ENCODE measurements around the gene CNRIP1. TPM values are rescaled to one million over a fixed set of nuclear protein-coding genes. Genes with fewer than 3 reads are reported as not detected.

Gene CNRIP1
- total RNA-seq, 1 experiment from 2014 or later: not detected

GRCh38 chr2:68303033-68303901, 16.5 kb downstream of the CNRIP1 start (continued):
- TF ChIP-seq REST (IDR thresholded peaks at IDR 0.05; ENCODE audit: low read depth): no peak
- TF ChIP-seq ZFX (IDR thresholded peaks at IDR 0.05): no peak
- TF ChIP-seq ZNF274 (IDR thresholded peaks at IDR 0.05; ENCODE audit: low read depth, low read length): no peak
- no peak for TF ChIP-seq TCF7L2 (IDR thresholded peaks at IDR 0.05; ENCODE audit: borderline replicate concordance, extremely low read depth, insufficient read depth, insufficient read length)

GRCh38 chr2:68302281-68302875, 17.4 kb downstream of the CNRIP1 start:
- Histone ChIP-seq H3K79me2 (ENCODE audit: insufficient read depth, low read length) (no peaks in the 10 kb centered on the region), H3K27me3 (ENCODE audit: insufficient read depth, low read length) (no peaks in the 10 kb centered on the region), H3K4me1 (ENCODE audit: control insufficient read depth in 1 of 2, insufficient read depth in 2 of 2, low read length in 2 of 2) (no peaks in the 10 kb centered on the region), H3K4me2 (ENCODE audit: low read length) (no peak overlapping the region), H4K20me1 (ENCODE audit: insufficient read depth) (no peaks in the 10 kb centered on the region), H2AFZ (ENCODE audit: low read depth, low read length, poor library complexity, severe bottlenecking) (no peak overlapping the region), H3K4me3 (replicated peaks in 1 of 2; ENCODE audit: low read depth in 1 of 2, low read length in 2 of 2) (no peak overlapping the region), H3K27ac (ENCODE audit: low read depth, low read length) (no peak overlapping the region), H3K9ac (ENCODE audit: low read length) (no peak overlapping the region), H3K9me2 (ENCODE audit: insufficient read depth) (no peaks in the 10 kb centered on the region), H3K36me3 (ENCODE audit: control insufficient read depth in 1 of 2, insufficient read depth in 2 of 2, low read length in 2 of 2) (no peaks in the 10 kb centered on the region), H3K9me3 (ENCODE audit: control insufficient read depth in 1 of 2, insufficient read depth in 1 of 2, low read depth in 1 of 2, low read length in 2 of 2) (no peaks in the 10 kb centered on the region)
- ATAC-seq (no peak; the same call in 1 of the 2 replicates), DNase-seq (ENCODE audit: low read depth, low spot score) (no peak)
- POLR2A ChIA-PET: no interaction called here
- CTCF ChIA-PET: no interaction called here
- no TSS peak for BruUV-seq (replicated peaks)
- RAD21 ChIA-PET (ENCODE audit: low non-redundant PET in 1 of 2, low total read pairs in 2 of 2, uncharacterized antibody in 2 of 2, unreplicated experiment in 2 of 2): no interaction called here
- intact Hi-C loops (cut with micrococcal nuclease): no loop called here
- TF ChIP-seq MAX (IDR thresholded peaks at IDR 0.05): no peak
- TF ChIP-seq CEBPB (IDR thresholded peaks at IDR 0.05; ENCODE audit: low read depth): no peak
- no peak for TF ChIP-seq RAD21 (IDR thresholded peaks at IDR 0.05; ENCODE audit: low read depth)
- no peak for TF ChIP-seq JUND (IDR thresholded peaks at IDR 0.05)
- no peak for TF ChIP-seq REST (IDR thresholded peaks at IDR 0.05; ENCODE audit: low read depth)
- TF ChIP-seq SIN3A (IDR thresholded peaks at IDR 0.05; ENCODE audit: low read depth): no peak
- TF ChIP-seq ZNF274 (IDR thresholded peaks at IDR 0.05; ENCODE audit: low read depth, low read length): no peak
- TF ChIP-seq SP1 (IDR thresholded peaks at IDR 0.05; ENCODE audit: low read depth): no peak
- no peak for TF ChIP-seq SRF (IDR thresholded peaks at IDR 0.05; ENCODE audit: low read depth)
- TF ChIP-seq POLR2A (IDR thresholded peaks at IDR 0.05; ENCODE audit: borderline replicate concordance, extremely low read depth, insufficient read depth, insufficient read length): no peak
- no peak for TF ChIP-seq ZBTB33 (IDR thresholded peaks at IDR 0.05; ENCODE audit: extremely low read depth, insufficient replicate concordance, low read length)
- no peak for TF ChIP-seq EGR1 (IDR thresholded peaks at IDR 0.05; ENCODE audit: low read depth)
